Stimulated activated CD8-positive, alpha-beta memory T cell treated with anti-CD3 and anti-CD28 coated beads, Interleukin-7, amount 100 ng/mL, for 4 hours (primary cell): ENCODE results near the gene SLC27A6.

Experiments used
- DNase-seq, 2 donors: peaks; one replicate each; pipeline ENCODE4 v3.0.0-alpha.2; 2020; ENCODE audit warnings: low read depth in 2 of 2

The SLC27A6 gene

DNA sequence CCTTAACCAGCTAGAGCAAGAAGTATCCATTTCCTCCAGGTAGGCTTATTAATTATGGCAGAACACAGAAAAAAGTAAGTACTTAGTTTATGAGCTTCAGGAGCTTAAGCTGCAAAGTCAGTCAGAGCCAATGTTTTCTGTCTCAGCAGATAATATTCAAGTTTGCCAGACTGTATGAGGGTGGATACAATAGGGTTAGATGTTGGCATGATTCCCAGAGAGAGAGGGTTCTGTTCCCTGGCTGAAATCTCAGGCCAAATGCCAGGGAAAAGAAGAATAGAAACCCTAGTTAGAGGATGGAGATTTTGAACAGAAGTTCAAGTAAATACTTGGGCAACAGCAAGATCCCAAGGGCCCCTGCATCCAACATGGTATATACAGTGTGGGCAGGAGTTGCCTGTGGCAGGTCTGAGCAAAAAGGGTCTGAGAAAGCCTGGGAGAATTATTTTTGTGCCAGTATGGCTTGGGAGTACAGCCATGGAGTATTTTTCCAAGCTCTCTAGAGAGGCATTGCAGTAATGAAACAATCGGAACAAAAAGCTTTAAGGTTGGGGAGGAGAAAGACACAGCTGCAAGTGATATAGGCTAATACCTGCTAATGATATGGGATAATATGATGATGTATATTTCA is 98.3 kb downstream of the SLC27A6 start:
- no peak for DNase-seq

DNA sequence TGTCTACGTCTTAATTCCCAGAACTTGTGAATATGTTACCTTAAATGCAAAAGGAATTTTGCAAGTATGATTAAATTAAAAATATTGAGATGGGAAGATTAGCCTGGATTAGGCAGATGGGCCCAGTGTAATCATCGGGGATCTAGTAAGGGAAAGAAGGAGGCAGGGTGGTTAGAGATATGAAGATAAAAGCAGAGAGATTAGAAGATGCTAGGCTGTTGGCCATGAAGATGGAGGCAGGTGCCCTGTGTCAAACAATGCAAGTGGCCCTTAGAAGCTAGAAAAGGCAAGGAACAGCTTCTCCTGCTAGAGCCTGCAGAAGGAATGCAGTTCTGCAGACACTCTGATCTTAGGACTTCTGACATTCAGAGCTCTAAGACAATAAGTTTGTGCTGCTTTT is 100.4 kb downstream of the SLC27A6 start:
- DNase-seq = no peak

DNA sequence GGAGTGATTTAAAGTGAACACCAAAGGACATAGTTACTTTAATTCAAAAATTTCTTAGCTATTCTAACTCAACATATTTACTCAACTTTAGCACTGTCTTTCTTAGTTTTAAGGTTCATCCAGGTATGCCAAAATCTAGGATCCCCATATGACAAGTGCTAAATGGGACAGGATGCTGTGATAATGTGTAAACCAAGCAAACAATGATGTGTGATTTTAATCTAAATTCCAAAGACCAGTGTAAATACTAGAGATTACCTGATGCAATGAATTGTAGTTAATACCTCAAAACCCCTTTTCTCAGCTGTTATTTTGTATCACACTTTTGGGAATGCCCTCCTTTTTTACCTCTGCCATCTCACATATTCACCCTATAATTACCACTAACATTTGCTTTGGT is 102.5 kb downstream of the SLC27A6 start:
- DNase-seq = no peak

DNA sequence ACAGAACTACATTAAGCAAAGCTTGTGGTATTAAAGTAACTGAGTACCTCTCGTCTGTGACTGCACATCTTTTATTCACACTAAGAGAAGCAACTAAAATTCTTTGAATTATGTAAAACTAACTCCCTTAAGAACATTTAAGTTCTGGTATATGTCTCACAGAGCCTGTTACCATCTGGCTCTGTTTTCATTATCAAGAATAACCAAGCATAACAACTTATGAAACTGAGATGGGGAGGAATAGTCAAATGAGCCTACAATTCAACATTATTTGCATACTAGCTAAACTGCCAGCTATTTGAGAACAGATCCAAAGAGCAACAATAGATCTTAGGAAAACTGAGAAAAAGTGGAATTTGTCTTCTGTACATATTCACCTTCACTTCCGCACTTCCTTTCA is 104.0 kb downstream of the SLC27A6 start:
- no peak for DNase-seq

DNA sequence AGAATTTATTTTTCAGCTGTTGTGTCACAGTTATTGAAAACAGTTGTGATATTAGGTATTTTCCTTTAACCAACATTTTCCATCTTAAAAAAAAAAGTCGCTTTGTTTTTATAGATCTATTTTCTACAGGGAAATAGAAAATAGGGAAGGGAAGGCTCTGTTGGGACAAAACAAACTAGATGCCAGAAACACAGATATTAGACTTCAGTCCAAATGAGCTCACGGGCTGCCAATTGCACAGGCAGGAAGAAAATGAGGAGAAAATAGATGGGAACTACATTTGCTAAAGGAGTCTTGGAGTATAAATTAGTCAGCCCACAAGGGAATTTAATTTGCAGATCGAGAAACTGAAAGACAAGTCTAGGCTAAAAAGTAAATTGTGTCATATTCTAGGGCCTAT is 107.8 kb downstream of the SLC27A6 start:
- DNase-seq = no peak

DNA sequence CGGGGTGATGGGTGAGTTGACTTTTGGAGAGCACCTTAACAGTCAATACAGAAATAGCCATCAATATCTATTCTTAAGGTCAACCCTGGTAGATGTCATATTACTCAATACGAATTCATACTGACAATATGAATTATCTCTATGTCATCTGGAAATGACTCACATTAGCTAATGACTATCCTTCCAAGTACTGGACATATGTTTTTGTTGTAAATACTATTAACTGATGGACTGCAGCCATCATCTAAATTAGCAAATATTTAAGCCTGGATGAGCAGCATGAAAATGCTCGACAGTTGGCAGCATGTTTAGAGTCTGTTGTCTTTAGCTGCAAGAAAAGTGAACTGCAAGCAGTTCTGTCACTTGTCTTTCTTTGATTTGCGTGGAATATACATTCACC is 109.6 kb downstream of the SLC27A6 start:
- no peak for DNase-seq

DNA sequence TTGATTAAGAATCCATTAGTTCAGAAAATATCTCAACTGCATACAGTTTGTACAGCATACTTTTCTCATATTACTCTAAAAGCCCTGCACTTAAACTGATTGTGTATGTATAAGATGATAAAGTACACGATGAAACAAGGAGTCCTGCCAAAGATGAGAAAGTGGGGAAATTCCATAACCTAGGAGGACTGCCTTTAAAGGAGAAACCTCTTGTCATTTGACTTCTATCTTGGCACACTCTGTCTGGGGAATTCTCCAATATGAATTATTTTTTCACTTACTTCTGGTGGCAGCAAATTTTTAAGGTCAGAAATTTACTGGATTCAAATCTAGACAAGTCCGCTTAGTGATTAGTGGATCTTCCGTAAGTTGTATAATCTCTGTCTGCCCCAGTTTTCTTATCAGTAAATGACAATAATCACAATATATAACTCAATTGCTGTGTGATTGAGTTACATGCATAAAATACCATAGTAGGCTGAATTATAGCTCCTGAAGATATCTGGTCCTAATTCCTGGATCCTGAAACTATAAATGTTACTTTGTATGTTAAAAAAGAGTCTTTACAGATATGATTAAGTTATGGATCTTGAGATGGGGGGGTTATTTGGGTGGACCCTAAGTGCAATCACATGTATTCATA is 112.3 kb downstream of the SLC27A6 start:
- no peak for DNase-seq

DNA sequence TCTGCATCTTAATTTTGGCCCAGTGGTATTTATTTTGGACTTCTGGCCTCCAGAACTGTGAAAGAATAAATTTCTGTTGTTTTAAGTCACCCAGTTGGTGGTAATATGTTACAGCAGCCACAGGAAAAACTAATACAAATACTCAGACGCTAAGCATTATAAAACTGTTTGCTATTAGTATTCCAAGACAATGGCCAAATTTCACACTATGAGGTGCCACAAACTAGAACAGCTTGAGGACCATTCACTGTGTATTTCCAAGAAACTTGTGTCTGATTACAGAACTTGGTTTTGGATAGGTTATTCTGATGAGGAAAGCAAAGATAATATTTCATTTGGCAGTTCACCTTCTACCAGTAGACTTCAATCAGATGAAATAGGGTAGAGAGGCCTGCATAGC is 113.0 kb downstream of the SLC27A6 start:
- no peak for DNase-seq

DNA sequence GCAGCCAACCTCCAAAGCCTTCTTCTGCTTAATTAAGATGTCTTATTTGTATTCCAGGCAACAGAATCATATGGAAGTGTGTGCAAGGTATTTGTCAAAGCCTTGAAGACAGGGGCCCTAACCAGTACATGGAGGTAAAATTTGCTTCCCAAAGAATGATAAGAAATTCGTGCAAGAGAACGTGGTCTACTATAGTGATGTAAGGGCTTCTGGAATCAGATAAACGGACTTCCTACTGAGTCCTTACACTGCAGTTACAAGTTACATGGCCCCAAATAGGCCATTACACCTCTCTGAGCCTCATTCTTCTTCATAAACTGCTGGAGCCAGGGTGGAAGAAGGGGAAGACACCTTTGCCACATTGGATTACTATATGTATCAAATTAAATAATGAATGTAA is 113.4 kb downstream of the SLC27A6 start:
- DNase-seq = no peak

DNA sequence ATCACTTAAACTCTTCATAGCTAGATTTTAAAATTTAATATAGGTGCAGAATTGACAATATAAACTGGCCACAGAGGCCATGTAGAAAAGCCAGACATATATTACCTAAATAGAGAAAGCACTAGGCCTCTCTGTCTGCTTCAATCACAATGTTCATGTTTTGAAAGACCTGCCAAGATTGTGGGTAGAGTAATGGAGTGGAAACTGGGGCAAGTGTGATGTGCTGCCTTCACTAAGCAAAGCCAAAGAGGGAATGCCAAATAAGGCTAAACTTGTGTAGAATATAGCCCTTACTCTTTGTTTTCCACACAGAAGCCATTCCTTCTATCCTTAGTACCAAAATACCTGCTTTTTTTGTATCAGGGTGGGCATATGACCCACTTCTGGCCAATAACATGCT is 114.2 kb downstream of the SLC27A6 start:
- no peak for DNase-seq

DNA sequence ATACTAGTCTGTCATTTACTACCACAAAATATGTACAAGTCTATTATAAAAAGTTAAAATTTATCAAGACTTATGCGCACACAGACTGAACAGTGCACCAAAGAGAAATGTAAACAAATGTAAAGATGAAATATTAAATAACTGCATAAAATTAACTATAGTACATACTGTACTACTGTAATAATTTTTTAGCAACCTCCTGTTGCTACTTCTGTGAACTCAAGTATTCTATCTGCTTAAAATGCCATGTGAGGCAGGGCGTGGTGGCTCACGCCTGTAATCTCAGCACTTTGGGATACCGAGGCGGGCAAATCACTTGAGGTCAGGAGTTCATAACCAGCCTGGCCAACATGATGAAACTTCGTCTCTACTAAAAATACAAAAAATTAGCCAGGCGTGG is 115.5 kb downstream of the SLC27A6 start:
- DNase-seq = no peak

DNA sequence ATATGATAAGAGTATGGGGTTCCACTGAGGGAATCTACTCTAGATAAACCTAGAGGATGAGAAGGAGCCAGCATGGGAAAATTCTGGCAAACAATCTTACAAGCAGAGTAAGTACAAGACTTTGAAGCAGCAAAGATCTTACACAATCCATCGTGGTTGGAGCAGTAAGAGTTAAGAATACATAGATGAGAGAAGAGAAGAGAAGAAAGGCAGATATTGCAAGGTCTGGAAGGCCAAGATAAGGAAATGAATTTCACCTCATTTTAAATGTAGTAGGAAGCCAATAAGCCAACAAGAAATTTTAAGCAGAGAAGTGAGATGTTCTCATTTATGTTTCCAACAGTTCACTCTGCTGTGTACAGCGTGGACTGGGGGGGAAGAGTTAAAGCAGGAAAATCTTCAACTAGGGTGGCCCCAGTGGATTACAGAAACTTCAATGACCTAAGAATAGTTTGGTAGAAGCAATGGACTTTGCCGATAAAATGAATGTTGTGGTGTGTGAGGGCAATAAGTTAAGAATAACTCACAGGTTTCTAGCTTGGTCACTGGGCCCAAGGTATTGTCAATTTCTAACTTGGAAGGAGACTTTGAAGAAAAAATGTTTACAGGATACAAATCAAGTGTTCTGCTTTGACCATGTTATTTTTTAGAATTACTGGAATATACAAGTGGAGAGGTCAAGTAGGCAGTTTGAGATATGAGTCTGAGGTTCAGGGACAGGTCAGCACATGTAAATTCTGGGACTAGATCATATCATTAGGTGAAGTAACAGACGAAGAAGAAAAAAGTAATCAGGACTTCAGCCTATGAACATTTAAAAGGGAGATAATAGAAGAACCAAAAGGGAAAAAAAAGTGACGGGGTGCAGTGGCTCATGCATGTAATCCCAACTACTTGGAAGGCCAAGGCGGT is 117.2 kb downstream of the SLC27A6 start:
- DNase-seq = no peak
